ENCODE results near the gene RDX.
"Not testable (repeated sequence)": the region's sequence is repeated elsewhere in the genome, so short reads cannot be mapped to it uniquely, and the experiment has no call there.

RDX gene

GRCh38 chr11:110290591-110291334 lies 5.7 kb downstream of the RDX start:
- intact Hi-C loops (cut with DNase I; ENCODE audit: low total_unique reads), result no loop called here
- no peaks in the 10 kb centered on the region for H3K36me3 ChIP-seq
- TF ChIP-seq, protein P1, sequence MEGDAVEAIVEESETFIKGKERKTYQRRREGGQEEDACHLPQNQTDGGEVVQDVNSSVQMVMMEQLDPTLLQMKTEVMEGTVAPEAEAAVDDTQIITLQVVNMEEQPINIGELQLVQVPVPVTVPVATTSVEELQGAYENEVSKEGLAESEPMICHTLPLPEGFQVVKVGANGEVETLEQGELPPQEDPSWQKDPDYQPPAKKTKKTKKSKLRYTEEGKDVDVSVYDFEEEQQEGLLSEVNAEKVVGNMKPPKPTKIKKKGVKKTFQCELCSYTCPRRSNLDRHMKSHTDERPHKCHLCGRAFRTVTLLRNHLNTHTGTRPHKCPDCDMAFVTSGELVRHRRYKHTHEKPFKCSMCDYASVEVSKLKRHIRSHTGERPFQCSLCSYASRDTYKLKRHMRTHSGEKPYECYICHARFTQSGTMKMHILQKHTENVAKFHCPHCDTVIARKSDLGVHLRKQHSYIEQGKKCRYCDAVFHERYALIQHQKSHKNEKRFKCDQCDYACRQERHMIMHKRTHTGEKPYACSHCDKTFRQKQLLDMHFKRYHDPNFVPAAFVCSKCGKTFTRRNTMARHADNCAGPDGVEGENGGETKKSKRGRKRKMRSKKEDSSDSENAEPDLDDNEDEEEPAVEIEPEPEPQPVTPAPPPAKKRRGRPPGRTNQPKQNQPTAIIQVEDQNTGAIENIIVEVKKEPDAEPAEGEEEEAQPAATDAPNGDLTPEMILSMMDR (IDR thresholded peaks at IDR 0.05), result no peak
- H3K4me1 ChIP-seq, result peaks cover 0 to 67% (median 20%) of the 10 kb centered on the region in 4 donors
- H3K9me3 ChIP-seq, result no peaks in the 10 kb centered on the region
- no peak overlapping the region for H3K4me3 ChIP-seq
- H3K27ac ChIP-seq, result no peak overlapping the region
- DNase-seq, result no peak
- H3K27me3 ChIP-seq, result no peaks in the 10 kb centered on the region

- Histone ChIP-seq H3K27me3 (no peaks in the 10 kb centered on the region), H3K27ac (no peak overlapping the region), H3K9me3 (no peaks in the 10 kb centered on the region), H3K36me3 (no peaks in the 10 kb centered on the region), H3K4me3 (no peak overlapping the region), H3K4me1 (peaks cover 0 to 64% (median 16%) of the 10 kb centered on the region in 4 donors)
- DNase-seq, result no peak
- intact Hi-C loops (cut with DNase I; ENCODE audit: low total_unique reads), result no loop called here
- TF ChIP-seq, protein P1 (IDR thresholded peaks at IDR 0.05), result no peak
Observed at GRCh38 chr11:110289472-110289871, 6.9 kb downstream of the RDX start.

- no peak overlapping the region for H3K27ac ChIP-seq
- H3K4me1 ChIP-seq, result peaks cover 0 to 47% (median 9%) of the 10 kb centered on the region in 4 donors
- no peak overlapping the region for H3K4me3 ChIP-seq
- intact Hi-C loops (cut with DNase I; ENCODE audit: low total_unique reads), result no loop called here
- H3K36me3 ChIP-seq, result no peaks in the 10 kb centered on the region
- TF ChIP-seq, protein P1 (IDR thresholded peaks at IDR 0.05), result no peak
- no peak for DNase-seq
- no peaks in the 10 kb centered on the region for H3K9me3 ChIP-seq
- H3K27me3 ChIP-seq, result no peaks in the 10 kb centered on the region
Observed at GRCh38 chr11:110287537-110287936, 8.9 kb downstream of the RDX start.

GRCh38 chr11:110286298-110287040 lies 9.9 kb downstream of the RDX start:
- H3K4me3 ChIP-seq, result no peak overlapping the region
- TF ChIP-seq, protein P1 (IDR thresholded peaks at IDR 0.05), result no peak
- DNase-seq, result no peak
- no peak overlapping the region for H3K27ac ChIP-seq
- H3K27me3 ChIP-seq, result no peaks in the 10 kb centered on the region
- no peaks in the 10 kb centered on the region for H3K9me3 ChIP-seq
- H3K4me1 ChIP-seq, result peaks cover 0 to 38% (median 6%) of the 10 kb centered on the region in 4 donors
- H3K36me3 ChIP-seq, result no peaks in the 10 kb centered on the region
- intact Hi-C loops (cut with DNase I; ENCODE audit: low total_unique reads), result no loop called here

DNA sequence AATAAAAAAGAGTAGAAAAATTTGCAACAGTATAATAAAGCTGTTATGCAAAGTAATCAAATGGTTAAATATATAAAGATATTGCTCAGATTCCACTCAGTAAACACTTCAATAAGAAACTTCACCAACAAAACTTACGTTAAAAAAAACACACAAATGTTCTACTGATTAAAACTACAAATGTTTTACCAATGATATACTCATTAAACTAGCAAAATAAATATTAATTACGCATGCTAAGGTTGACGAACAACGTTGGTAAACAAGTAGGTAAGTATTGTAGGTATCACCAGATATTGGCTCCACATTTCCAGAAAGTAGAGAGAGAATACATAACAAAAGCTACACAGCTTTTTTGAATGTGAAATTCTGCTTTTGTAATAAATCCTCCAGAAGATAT lies 12.6 kb downstream of the RDX start:
- Histone ChIP-seq H3K9me3 (no peaks in the 10 kb centered on the region), H3K27ac (no peak overlapping the region), H3K27me3 (no peaks in the 10 kb centered on the region), H3K36me3 (peaks cover 0 to 3% (median 0%) of the 10 kb centered on the region in 3 donors), H3K4me3 (no peak overlapping the region), H3K4me1 (peaks cover 0 to 40% (median 3%) of the 10 kb centered on the region in 4 donors)
- TF ChIP-seq, protein P1 (IDR thresholded peaks at IDR 0.05), result no peak
- intact Hi-C loops (cut with DNase I; ENCODE audit: low total_unique reads), result no loop called here
- DNase-seq, result no peak

DNA sequence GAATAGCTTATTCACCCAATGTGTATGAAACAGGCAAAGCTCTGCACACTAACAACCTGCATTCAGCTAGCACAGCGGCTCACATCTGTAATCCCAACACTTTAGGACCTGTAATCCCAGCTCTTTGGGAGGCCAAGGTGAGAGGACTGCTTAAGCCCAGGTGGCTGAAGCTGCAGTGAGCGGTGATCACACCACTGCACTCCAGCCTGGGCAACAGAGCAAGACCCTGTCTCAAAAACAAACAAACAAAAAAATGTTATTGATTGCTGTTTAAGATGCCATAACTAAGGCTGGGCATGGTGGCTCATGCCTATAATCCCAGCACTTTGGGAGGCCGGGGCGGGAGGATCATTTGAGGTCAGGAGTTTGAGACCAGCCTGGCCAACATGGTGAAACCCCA lies 15.8 kb downstream of the RDX start:
- intact Hi-C loops (cut with DNase I; ENCODE audit: low total_unique reads); H3K9me3 ChIP-seq; H3K36me3 ChIP-seq; DNase-seq; H3K27me3 ChIP-seq; H3K27ac ChIP-seq; H3K4me3 ChIP-seq: not testable (repeated sequence)
- peaks cover 0 to 21% (median 0%) of the 10 kb centered on the region in 4 donors for H3K4me1 ChIP-seq

Data from tibial artery (tissue), 4 donors.